Activated T-helper 1 cell treated with Interleukin-2 at 50 U/mL for 16 hours (primary cell): ENCODE measurements around the gene RCC1.
"Not testable (repeated sequence)": the region's sequence is repeated elsewhere in the genome, so short reads cannot be mapped to it uniquely, and the experiment has no call there.

Source experiments
- DNase-seq: peaks from one replicate; pipeline ENCODE4 v3.0.0-alpha.2; 2020; ENCODE audit warnings: low read depth

The RCC1 gene

GRCh38 chr1:28545246-28545628 lies 39.4 kb downstream of the RCC1 start:
- DNase-seq = no peak

- no peak for DNase-seq
These were observed 42.5 kb downstream of the RCC1 start for GRCh38 chr1:28548318-28548717.

- DNase-seq = no peak
These were observed 45.5 kb downstream of the RCC1 start for GRCh38 chr1:28551381-28551780.

- peak; percentile 96 for DNase-seq
These were observed 47.2 kb downstream of the RCC1 start, which contains the start of gene TRNAU1AP for GRCh38 chr1:28552758-28553663. Gene TRNAU1AP (plus strand): TSS chr1:28553085. CDS start chr1:28553111, 26 bp downstream.

GRCh38 chr1:28560886-28561285 lies 55.0 kb downstream of the RCC1 start:
- no peak for DNase-seq

- no peak for DNase-seq
These were observed 58.5 kb downstream of the RCC1 start for GRCh38 chr1:28564310-28564709.

- no peak for DNase-seq
These were observed 59.2 kb downstream of the RCC1 start for GRCh38 chr1:28565040-28565439.

- no peak for DNase-seq
These were observed 59.9 kb downstream of the RCC1 start for GRCh38 chr1:28565726-28566125.

- no peak for DNase-seq
These were observed 61.1 kb downstream of the RCC1 start for GRCh38 chr1:28566931-28567330.

- DNase-seq = no peak
These were observed 66.1 kb downstream of the RCC1 start for GRCh38 chr1:28571911-28572310.

- DNase-seq = not testable (repeated sequence)
These were observed 67.0 kb downstream of the RCC1 start for GRCh38 chr1:28572891-28573290.

GRCh38 chr1:28573564-28573963 lies 67.7 kb downstream of the RCC1 start:
- no peak for DNase-seq

GRCh38 chr1:28577052-28577678 lies 71.3 kb downstream of the RCC1 start:
- DNase-seq = no peak

- DNase-seq = no peak
These were observed 72.1 kb downstream of the RCC1 start for GRCh38 chr1:28577738-28578536.

- no peak for DNase-seq
These were observed 72.9 kb downstream of the RCC1 start for GRCh38 chr1:28578696-28579218.

GRCh38 chr1:28579401-28579800 lies 73.6 kb downstream of the RCC1 start:
- DNase-seq = no peak

- peak; percentile 41 for DNase-seq
These were observed 75.1 kb downstream of the RCC1 start for GRCh38 chr1:28580722-28581530.

GRCh38 chr1:28581531-28582247 lies 75.8 kb downstream of the RCC1 start:
- peak; percentile 89 for DNase-seq

- DNase-seq = no peak
These were observed 76.4 kb downstream of the RCC1 start for GRCh38 chr1:28582248-28582615.

GRCh38 chr1:28586585-28587391 lies 80.9 kb downstream of the RCC1 start:
- DNase-seq = not testable (repeated sequence)
